ENCODE data around the gene TAMALIN. TPM values are rescaled to one million over a fixed set of nuclear protein-coding genes. Genes with fewer than 3 reads are reported as not detected.

The TAMALIN gene
- total and polyA plus RNA-seq, 2 experiments from 2014 or later: 0.34 to 3.0 TPM

- Mint-ChIP-seq H3K9me3 (no peaks in the 10 kb centered on the region), H3K36me3 (ENCODE audit: low read depth) (peaks cover 10% of the 10 kb centered on the region; the same call in 2 of the 3 replicates), H3K27ac (no peak overlapping the region), H3K4me1 (no peaks in the 10 kb centered on the region), H3K4me3 (no peak overlapping the region), H3K27me3 (ENCODE audit: insufficient read depth, low read depth, poor library complexity) (peaks cover 7% of the 10 kb centered on the region)
- Histone ChIP-seq H3K4me2 (no peak overlapping the region), H3K27ac (ENCODE audit: low read depth) (no peak overlapping the region), H3K27me3 (ENCODE audit: insufficient read depth) (no peaks in the 10 kb centered on the region; the same call in 1 of the 2 replicates), H3K4me1 (ENCODE audit: insufficient read depth) (no peaks in the 10 kb centered on the region), H3K36me3 (ENCODE audit: insufficient read depth) (no peaks in the 10 kb centered on the region), H3K4me3 (no peak overlapping the region), H3K9me2 (ENCODE audit: insufficient read depth) (no peaks in the 10 kb centered on the region), H3K79me2 (replicated peaks; ENCODE audit: insufficient read depth) (no peaks in the 10 kb centered on the region), H3F3A (replicated peaks; ENCODE audit: low read depth) (no peaks in the 10 kb centered on the region), H4K20me1 (replicated peaks; ENCODE audit: insufficient read depth) (peaks cover 12% of the 10 kb centered on the region), H2AFZ (no peak overlapping the region)
- no peak for DNase-seq (ENCODE audit: low spot score)
- TF ChIP-seq STAT1 (IDR thresholded peaks at IDR 0.05; ENCODE audit: unreplicated experiment) (no peak), REST (IDR thresholded peaks at IDR 0.05; ENCODE audit: unreplicated experiment) (no peak), EZH2 (IDR thresholded peaks at IDR 0.05; ENCODE audit: low read depth, unreplicated experiment) (no peak), JUNB (IDR thresholded peaks at IDR 0.05; ENCODE audit: unreplicated experiment) (no peak), NANOG (IDR thresholded peaks at IDR 0.05; ENCODE audit: borderline replicate concordance) (no peak)
- ATAC-seq: no peak
Observed at GRCh38 chr12:52057638-52058576, 51.2 kb downstream of the TAMALIN start.

- H3K4me2 ChIP-seq: no peak overlapping the region
- Mint-ChIP-seq H3K4me3 (no peak overlapping the region), H3K4me1 (peaks cover 2% of the 10 kb centered on the region; the same call in 1 of the 3 replicates), H3K27me3 (ENCODE audit: insufficient read depth, low read depth, poor library complexity) (peaks cover 7% of the 10 kb centered on the region), H3K27ac (no peak overlapping the region), H3K9me3 (no peaks in the 10 kb centered on the region), H3K36me3 (ENCODE audit: low read depth) (peaks cover 10% of the 10 kb centered on the region; the same call in 2 of the 3 replicates)
- no peaks in the 10 kb centered on the region for H3F3A ChIP-seq (replicated peaks; ENCODE audit: low read depth)
- H3K36me3 ChIP-seq (ENCODE audit: insufficient read depth): no peaks in the 10 kb centered on the region
- ATAC-seq (no peak), DNase-seq (ENCODE audit: low spot score) (no peak)
- no peaks in the 10 kb centered on the region for H3K9me2 ChIP-seq (ENCODE audit: insufficient read depth)
- no peaks in the 10 kb centered on the region for H3K4me1 ChIP-seq (ENCODE audit: insufficient read depth)
- H3K27me3 ChIP-seq (ENCODE audit: insufficient read depth): no peaks in the 10 kb centered on the region
- no peak overlapping the region for H3K27ac ChIP-seq (ENCODE audit: low read depth)
- peaks cover 3% of the 10 kb centered on the region; the same call in 1 of the 2 replicates for H4K20me1 ChIP-seq (replicated peaks; ENCODE audit: insufficient read depth)
- no peak overlapping the region for H3K4me3 ChIP-seq
- no peaks in the 10 kb centered on the region for H3K79me2 ChIP-seq (replicated peaks; ENCODE audit: insufficient read depth)
- H2AFZ ChIP-seq: no peak overlapping the region
- TF ChIP-seq ZNF331 (CRISPR knock-in tag; IDR thresholded peaks at IDR 0.05; ENCODE audit: low read depth) (no peak), CREB1 (CRISPR knock-in tag; IDR thresholded peaks at IDR 0.05; ENCODE audit: low read depth) (no peak), POLR2AphosphoS5 (IDR thresholded peaks at IDR 0.05; ENCODE audit: low read depth) (no peak), EZH2phosphoT487 (IDR thresholded peaks at IDR 0.05; ENCODE audit: unreplicated experiment) (no peak), ZNF462 (CRISPR knock-in tag; IDR thresholded peaks at IDR 0.05) (no peak), EZH2 (IDR thresholded peaks at IDR 0.05; ENCODE audit: low read depth, unreplicated experiment) (no peak)
Observed at GRCh38 chr12:52058631-52059361, 52.0 kb downstream of the TAMALIN start.
